HFFc6 (cell line): ENCODE results near the gene SYTL1. TPM values are rescaled to one million over a fixed set of nuclear protein-coding genes. Genes with fewer than 3 reads are reported as not detected.
"Not testable (repeated sequence)": the region's sequence is repeated elsewhere in the genome, so short reads cannot be mapped to it uniquely, and the experiment has no call there.

Source experiments
- DNase-seq: peaks from one replicate; pipeline ENCODE4 v3.0.0-alpha.2; 2018
- H3K27ac Mint-ChIP-seq: 2 replicates; pipeline ENCODE4 v1.8.0; 2020; ENCODE audit warnings: mild to moderate bottlenecking, mixed read lengths
- H3K27me3 Mint-ChIP-seq: 2 replicates; pipeline ENCODE4 v1.8.0; 2021; ENCODE audit warnings: mild to moderate bottlenecking, moderate library complexity, mixed read lengths; ENCODE audit not compliant: insufficient read depth
- H3K36me3 Mint-ChIP-seq: 2 replicates; pipeline ENCODE4 v1.8.0; 2021; ENCODE audit warnings: low read depth, mixed read lengths
- H3K4me1 Mint-ChIP-seq: 2 replicates; pipeline ENCODE4 v1.8.0; 2020; ENCODE audit warnings: low read depth, mixed read lengths
- H3K4me3 Mint-ChIP-seq: 2 replicates; pipeline ENCODE4 v1.8.0; 2020; ENCODE audit warnings: mild to moderate bottlenecking, moderate library complexity, mixed read lengths
- H3K9me3 Mint-ChIP-seq: 2 replicates; pipeline ENCODE4 v1.8.0; 2020; ENCODE audit warnings: mild to moderate bottlenecking, mixed read lengths
- CTCF ChIP-seq: fragments of 200-600 bp; sonication (generic); IDR thresholded peaks from 2 replicates; pipeline ENCODE4 v1.5.0; 2021; ENCODE audit warnings: antibody characterized with exemption, mild to moderate bottlenecking
- total RNA-seq, 6 experiments: library from RNA; stranded (reverse); fragmentation: NEBNext Ultra II Directional; extraction: Animal tissue kit (Norgen Biotek cat#: 25700); gene quantifications; 2 replicates in 1 of 6; 3 replicates in 5 of 6; pipeline ENCODE4 v1.2.3, GENCODE V29; 2021

SYTL1 gene
- total RNA-seq, 6 experiments from 2014 or later: 0.08 to 0.45 TPM; not detected in 4

GRCh38 chr1:27381969-27382762, 40.3 kb downstream of the SYTL1 start:
- H3K27me3 Mint-ChIP-seq: peaks cover 5% of the 10 kb centered on the region
- no peak overlapping the region for H3K4me3 Mint-ChIP-seq
- no peak for TF ChIP-seq CTCF
- H3K9me3 Mint-ChIP-seq: no peaks in the 10 kb centered on the region
- no peaks in the 10 kb centered on the region for H3K36me3 Mint-ChIP-seq
- H3K4me1 Mint-ChIP-seq: no peaks in the 10 kb centered on the region
- H3K27ac Mint-ChIP-seq: no peak overlapping the region
- DNase-seq: no peak

- no peak for DNase-seq
- Mint-ChIP-seq H3K27me3 (peaks cover 5% of the 10 kb centered on the region), H3K4me3 (no peak within 1 kb of the TSS), H3K36me3 (no peaks in the 10 kb centered on the region), H3K27ac (no peak within 1 kb of the TSS), H3K4me1 (no peaks in the 10 kb centered on the region), H3K9me3 (no peaks in the 10 kb centered on the region)
- TF ChIP-seq CTCF: no peak
Measured at GRCh38 chr1:27383039-27383605, 41.3 kb downstream of the SYTL1 start, which contains the start of gene CD164L2. Gene CD164L2, minus strand, starts transcription at chr1:27383333. Its CDS starts 94 bp downstream, at chr1:27383239.

GRCh38 chr1:27383661-27384060, 41.8 kb downstream of the SYTL1 start:
- peaks cover 5% of the 10 kb centered on the region for H3K27me3 Mint-ChIP-seq
- H3K4me3 Mint-ChIP-seq: no peak overlapping the region
- no peak overlapping the region for H3K27ac Mint-ChIP-seq
- H3K36me3 Mint-ChIP-seq: no peaks in the 10 kb centered on the region
- no peak for DNase-seq
- no peak for TF ChIP-seq CTCF
- no peaks in the 10 kb centered on the region for H3K9me3 Mint-ChIP-seq
- H3K4me1 Mint-ChIP-seq: no peaks in the 10 kb centered on the region

- H3K27me3 Mint-ChIP-seq, H3K4me1 Mint-ChIP-seq, H3K9me3 Mint-ChIP-seq, DNase-seq, H3K36me3 Mint-ChIP-seq, H3K4me3 Mint-ChIP-seq, H3K27ac Mint-ChIP-seq: not testable (repeated sequence)
Measured at GRCh38 chr1:27384797-27385196, 43.0 kb downstream of the SYTL1 start.

- no peak overlapping the region for H3K27ac Mint-ChIP-seq
- no peak overlapping the region for H3K4me3 Mint-ChIP-seq
- DNase-seq: peak; percentile 36
- H3K4me1 Mint-ChIP-seq: peaks cover 17% of the 10 kb centered on the region
- no peaks in the 10 kb centered on the region; the same call in none of the 2 replicates for H3K27me3 Mint-ChIP-seq
- H3K9me3 Mint-ChIP-seq: no peaks in the 10 kb centered on the region
- H3K36me3 Mint-ChIP-seq: no peaks in the 10 kb centered on the region
- TF ChIP-seq CTCF: peak; percentile 92
Measured at GRCh38 chr1:27388337-27389005, 46.6 kb downstream of the SYTL1 start.
